ENCODE data around the gene SLIT3.

SLIT3 gene

GRCh38 chr5:169099801-169100734, 200.9 kb downstream of the SLIT3 start:
- no peak for DNase-seq

GRCh38 chr5:169098331-169099121, 202.4 kb downstream of the SLIT3 start:
- DNase-seq, result no peak

- no peak for DNase-seq
Measured at GRCh38 chr5:169097374-169098326, 203.3 kb downstream of the SLIT3 start.

- DNase-seq, result no peak
Measured at GRCh38 chr5:169095976-169096375, 205.0 kb downstream of the SLIT3 start.

GRCh38 chr5:169095410-169095960, 205.5 kb downstream of the SLIT3 start:
- DNase-seq, result no peak

- no peak for DNase-seq
Measured at GRCh38 chr5:169094586-169095409, 206.1 kb downstream of the SLIT3 start.

GRCh38 chr5:169091396-169091980, 209.5 kb downstream of the SLIT3 start:
- no peak for DNase-seq

GRCh38 chr5:169089343-169089742, 211.6 kb downstream of the SLIT3 start:
- DNase-seq, result no peak

- no peak for DNase-seq
Measured at GRCh38 chr5:169088028-169088725, 212.8 kb downstream of the SLIT3 start.

- no peak for DNase-seq
Measured at GRCh38 chr5:169085636-169086035, 215.3 kb downstream of the SLIT3 start.

- no peak for DNase-seq
Measured at GRCh38 chr5:169085212-169085611, 215.7 kb downstream of the SLIT3 start.

- no peak for DNase-seq
Measured at GRCh38 chr5:169084775-169085174, 216.2 kb downstream of the SLIT3 start.

GRCh38 chr5:169083394-169084018, 217.4 kb downstream of the SLIT3 start:
- no peak for DNase-seq

- DNase-seq, result no peak
Measured at GRCh38 chr5:169081000-169081724, 219.8 kb downstream of the SLIT3 start.

- DNase-seq, result no peak
Measured at GRCh38 chr5:169080448-169080911, 220.5 kb downstream of the SLIT3 start.

GRCh38 chr5:169079697-169080096, 221.2 kb downstream of the SLIT3 start:
- no peak for DNase-seq

GRCh38 chr5:169074839-169075238, 226.1 kb downstream of the SLIT3 start:
- no peak for DNase-seq

GRCh38 chr5:169072233-169072632, 228.7 kb downstream of the SLIT3 start:
- no peak for DNase-seq

- no peak for DNase-seq
Measured at GRCh38 chr5:169070413-169070812, 230.5 kb downstream of the SLIT3 start.
